Activated CD4-positive, alpha-beta T cell treated with anti-CD3 and anti-CD28 coated beads, Interleukin-2, Interleukin-4, amounts not matched to agents 100 ng/mL and 50 ng/mL, durations not matched to agents 16 hours and 8 hours (primary cell): ENCODE measurements around the gene TOM1L1.

Experiments used
- DNase-seq: peaks from one replicate; pipeline ENCODE4 v3.0.0-alpha.2; 2020; ENCODE audit warnings: low spot score

TOM1L1 gene

GRCh38 chr17:54992797-54993639 lies 92.4 kb downstream of the TOM1L1 start:
- DNase-seq = peak; percentile 53

DNA sequence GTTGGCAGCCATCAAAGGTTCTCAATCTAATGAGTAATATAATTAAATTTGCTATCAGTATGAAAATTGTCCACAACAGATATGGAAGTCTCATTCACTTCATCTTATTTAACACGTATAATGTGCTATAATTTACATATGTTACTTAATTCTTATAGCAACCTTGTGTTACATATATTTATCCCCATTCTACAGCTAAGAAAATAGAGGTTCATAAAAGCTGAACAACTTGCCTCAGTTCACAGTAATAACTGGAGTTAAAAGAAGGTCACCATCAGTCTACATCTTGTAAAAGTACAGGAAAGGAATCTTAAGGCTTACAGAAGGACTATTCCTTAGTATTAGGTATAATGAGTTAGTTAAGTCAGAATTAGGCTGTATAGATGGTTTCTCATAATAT lies 95.8 kb downstream of the TOM1L1 start:
- DNase-seq = no peak

DNA sequence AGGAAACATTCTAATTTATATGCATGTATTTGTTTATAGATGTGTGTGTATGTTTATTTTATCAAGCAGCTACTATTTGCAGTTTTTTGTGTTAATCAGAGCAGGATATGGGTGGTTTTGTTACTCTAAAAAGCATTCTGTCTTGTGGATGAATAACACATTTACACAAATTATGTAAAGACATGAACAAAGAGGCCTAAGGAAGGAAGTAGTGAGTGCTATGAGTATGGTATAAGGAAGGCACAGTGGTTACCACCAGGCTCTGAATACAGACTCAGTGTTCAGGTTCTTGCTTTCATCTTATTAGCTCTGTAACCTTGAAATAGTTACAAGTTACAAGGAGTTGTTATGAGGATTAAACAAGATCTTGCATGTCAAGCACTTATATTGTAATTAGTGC lies 101.8 kb downstream of the TOM1L1 start:
- DNase-seq = no peak

DNA sequence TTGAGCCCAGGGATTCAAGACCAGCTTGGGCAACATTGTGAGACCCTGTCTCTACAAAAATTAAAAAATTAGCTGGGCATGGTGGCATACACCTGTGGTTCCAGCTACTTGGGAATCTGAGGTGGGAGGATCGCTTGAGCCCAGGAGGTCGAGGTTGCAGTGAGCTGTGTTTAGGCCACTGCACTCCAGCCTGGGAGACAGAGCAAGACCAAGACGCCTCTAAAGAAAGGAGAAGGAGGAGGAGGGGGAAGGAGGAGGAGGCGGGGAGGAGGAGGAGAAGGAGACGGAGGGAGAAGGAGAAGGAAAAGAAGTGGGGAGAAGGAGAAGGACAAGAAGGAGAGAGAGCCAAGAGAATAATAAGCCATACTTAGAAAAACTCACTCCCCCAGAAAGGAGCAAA lies 103.8 kb downstream of the TOM1L1 start:
- no peak for DNase-seq

- DNase-seq = peak; percentile 20
Measured at GRCh38 chr17:55005520-55005919, 104.9 kb downstream of the TOM1L1 start.
